Measurements from ENCODE around the gene RUNX1.

The RUNX1 gene

GRCh38 chr21:34906401-34906800 is 142.7 kb downstream of the RUNX1 start:
- Mint-ChIP-seq H3K27ac (no peak overlapping the region), H3K27me3 (no peaks in the 10 kb centered on the region), H3K4me3 (no peak overlapping the region), H3K4me1 (ENCODE audit: low read depth) (peaks cover 66% of the 10 kb centered on the region), H3K9me3 (no peaks in the 10 kb centered on the region), H3K36me3 (ENCODE audit: low read depth) (peaks cover 7% of the 10 kb centered on the region)
- intact Hi-C loops (cut with micrococcal nuclease), result no loop called here

DNA sequence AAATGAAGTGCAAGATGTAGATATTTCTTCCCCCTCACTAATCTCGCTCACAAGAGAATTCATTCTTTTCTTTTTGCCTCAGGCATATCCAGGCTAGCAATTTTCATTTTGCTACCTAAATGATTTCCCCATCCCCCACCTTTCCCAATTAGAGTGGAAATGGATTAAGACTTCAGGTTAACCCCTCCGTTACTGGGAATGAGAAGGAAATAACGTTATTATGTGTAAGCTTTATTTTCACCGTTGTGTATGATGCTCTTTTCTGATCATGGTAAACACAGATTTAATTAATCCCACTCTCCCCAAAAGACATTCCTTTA is 143.9 kb downstream of the RUNX1 start:
- H3K27me3 Mint-ChIP-seq, result no peaks in the 10 kb centered on the region
- no peak overlapping the region for H3K27ac Mint-ChIP-seq
- peaks cover 53% of the 10 kb centered on the region for H3K4me1 Mint-ChIP-seq (ENCODE audit: low read depth)
- H3K36me3 Mint-ChIP-seq (ENCODE audit: low read depth), result peaks cover 7% of the 10 kb centered on the region
- no peaks in the 10 kb centered on the region for H3K9me3 Mint-ChIP-seq
- intact Hi-C loops (cut with micrococcal nuclease), result no loop called here
- H3K4me3 Mint-ChIP-seq, result no peak overlapping the region

- intact Hi-C loops (cut with micrococcal nuclease), result no loop called here
- no peaks in the 10 kb centered on the region for H3K9me3 Mint-ChIP-seq
- peaks cover 48% of the 10 kb centered on the region for H3K4me1 Mint-ChIP-seq (ENCODE audit: low read depth)
- no peaks in the 10 kb centered on the region for H3K27me3 Mint-ChIP-seq
- H3K36me3 Mint-ChIP-seq (ENCODE audit: low read depth), result peaks cover 2% of the 10 kb centered on the region
- no peak overlapping the region for H3K4me3 Mint-ChIP-seq
- no peak overlapping the region for H3K27ac Mint-ChIP-seq
Measured at GRCh38 chr21:34904526-34905217, 144.4 kb downstream of the RUNX1 start.

GRCh38 chr21:34900376-34900775 is 148.7 kb downstream of the RUNX1 start:
- intact Hi-C loops (cut with micrococcal nuclease), result no loop called here
- Mint-ChIP-seq H3K4me3 (no peak overlapping the region), H3K27me3 (no peaks in the 10 kb centered on the region), H3K9me3 (peaks cover 7% of the 10 kb centered on the region), H3K4me1 (ENCODE audit: low read depth) (peaks cover 17% of the 10 kb centered on the region), H3K36me3 (ENCODE audit: low read depth) (peaks cover 24% of the 10 kb centered on the region), H3K27ac (no peak overlapping the region)

- peaks cover 28% of the 10 kb centered on the region for H3K36me3 Mint-ChIP-seq (ENCODE audit: low read depth)
Measured at GRCh38 chr21:34899760-34900159, 149.3 kb downstream of the RUNX1 start.

GRCh38 chr21:34899302-34899701 is 149.8 kb downstream of the RUNX1 start:
- Mint-ChIP-seq H3K9me3 (peaks cover 7% of the 10 kb centered on the region), H3K27ac (no peak overlapping the region), H3K4me3 (no peak overlapping the region), H3K4me1 (ENCODE audit: low read depth) (peaks cover 14% of the 10 kb centered on the region), H3K27me3 (no peaks in the 10 kb centered on the region), H3K36me3 (ENCODE audit: low read depth) (peaks cover 28% of the 10 kb centered on the region)
- intact Hi-C loops (cut with micrococcal nuclease), result no loop called here

More at GRCh38 chr21:34899760-34900159, 149.3 kb downstream of the RUNX1 start:
- peaks cover 14% of the 10 kb centered on the region for H3K4me1 Mint-ChIP-seq (ENCODE audit: low read depth)
- H3K27me3 Mint-ChIP-seq, result no peaks in the 10 kb centered on the region
- intact Hi-C loops (cut with micrococcal nuclease), result no loop called here
- H3K27ac Mint-ChIP-seq, result no peak overlapping the region
- peaks cover 7% of the 10 kb centered on the region for H3K9me3 Mint-ChIP-seq
- no peak overlapping the region for H3K4me3 Mint-ChIP-seq

- H3K27ac Mint-ChIP-seq, result no peak overlapping the region
- intact Hi-C loops (cut with micrococcal nuclease), result no loop called here
- H3K4me3 Mint-ChIP-seq, result no peak overlapping the region
- peaks cover 28% of the 10 kb centered on the region for H3K36me3 Mint-ChIP-seq (ENCODE audit: low read depth)
- H3K4me1 Mint-ChIP-seq (ENCODE audit: low read depth), result peaks cover 14% of the 10 kb centered on the region
- no peaks in the 10 kb centered on the region for H3K27me3 Mint-ChIP-seq
- peaks cover 7% of the 10 kb centered on the region for H3K9me3 Mint-ChIP-seq
Measured at GRCh38 chr21:34897828-34898227, 151.3 kb downstream of the RUNX1 start.

DNA sequence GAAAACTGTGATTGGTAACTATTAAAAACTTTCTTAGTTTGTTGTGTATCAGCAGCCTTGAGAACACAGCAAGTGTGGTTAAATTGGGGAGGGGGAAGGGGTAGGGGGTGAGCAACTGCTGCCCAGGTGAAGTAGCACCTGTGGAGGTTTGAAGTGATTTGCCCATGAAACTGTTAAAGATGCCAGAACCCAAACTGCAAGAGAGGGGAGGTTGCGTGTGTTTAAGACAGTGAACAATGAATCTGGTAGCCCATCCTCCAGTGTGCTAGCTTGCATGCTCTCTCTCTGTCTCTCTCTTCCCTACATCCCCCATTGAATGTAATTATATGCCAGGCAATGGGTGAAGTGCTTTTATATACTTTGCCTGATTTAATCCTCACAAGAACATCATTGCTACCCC is 154.7 kb downstream of the RUNX1 start:
- Mint-ChIP-seq H3K4me1 (ENCODE audit: low read depth) (peaks cover 19% of the 10 kb centered on the region), H3K27me3 (no peaks in the 10 kb centered on the region), H3K27ac (no peak overlapping the region), H3K36me3 (ENCODE audit: low read depth) (peaks cover 34% of the 10 kb centered on the region), H3K9me3 (peaks cover 7% of the 10 kb centered on the region), H3K4me3 (no peak overlapping the region)
- intact Hi-C loops (cut with micrococcal nuclease), result loop anchor here (5.0 kb wide), 3 partner anchors 73 to 1048 kb away; no protein-coding TSS in a partner anchor

DNA sequence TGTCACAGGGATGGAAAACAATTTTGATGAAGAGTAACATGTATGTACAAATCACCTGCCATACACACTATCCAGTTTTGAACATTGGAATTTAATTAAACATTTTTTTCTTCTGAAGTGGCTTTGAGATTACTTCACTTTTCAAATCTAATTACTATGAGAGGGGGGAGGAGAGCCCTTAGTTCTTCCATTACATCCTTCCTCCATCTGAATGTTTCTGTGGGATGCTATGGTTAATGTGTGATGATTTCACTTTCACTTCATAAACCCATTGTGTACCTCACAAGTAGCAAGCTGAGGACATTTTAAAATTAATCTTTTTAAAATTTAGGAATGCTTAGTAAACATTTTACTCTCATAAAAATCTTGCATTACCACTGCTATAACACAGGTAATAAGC is 156.9 kb downstream of the RUNX1 start:
- intact Hi-C loops (cut with micrococcal nuclease), result loop anchor here (5.0 kb wide), 3 partner anchors 75 to 1050 kb away; no protein-coding TSS in a partner anchor

DNA sequence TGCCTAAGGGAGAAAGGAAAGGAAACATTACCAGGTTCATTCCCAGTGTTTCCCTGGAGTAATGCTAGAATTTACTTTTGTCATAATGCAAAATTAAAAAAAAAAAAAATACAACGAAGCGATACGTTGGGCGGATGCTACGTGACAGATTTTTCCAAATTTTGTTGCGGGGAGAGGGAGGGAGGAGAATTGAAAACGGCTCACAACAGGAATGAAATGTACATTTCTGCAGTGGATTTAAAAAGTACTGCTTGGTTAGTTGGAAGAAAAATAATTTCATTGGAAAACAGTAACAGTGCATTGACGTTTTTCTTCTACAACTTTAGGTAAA is 157.5 kb downstream of the RUNX1 start:
- H3K36me3 Mint-ChIP-seq (ENCODE audit: low read depth), result peaks cover 37% of the 10 kb centered on the region
- intact Hi-C loops (cut with micrococcal nuclease), result loop anchor here (2.0 to 5.0 kb wide), 4 partner anchors 76 to 1051 kb away; no protein-coding TSS in a partner anchor
- no peaks in the 10 kb centered on the region for H3K27me3 Mint-ChIP-seq
- H3K27ac Mint-ChIP-seq, result peak overlapping the region; percentile 97
- H3K9me3 Mint-ChIP-seq, result no peaks in the 10 kb centered on the region
- no peak overlapping the region for H3K4me3 Mint-ChIP-seq
- peaks cover 19% of the 10 kb centered on the region for H3K4me1 Mint-ChIP-seq (ENCODE audit: low read depth)

More for the DNA sequence above, 156.9 kb downstream of the RUNX1 start:
- H3K27ac Mint-ChIP-seq, result no peak overlapping the region
- H3K4me1 Mint-ChIP-seq (ENCODE audit: low read depth), result peaks cover 19% of the 10 kb centered on the region
- no peaks in the 10 kb centered on the region for H3K9me3 Mint-ChIP-seq
- H3K27me3 Mint-ChIP-seq, result no peaks in the 10 kb centered on the region
- no peak overlapping the region for H3K4me3 Mint-ChIP-seq
- H3K36me3 Mint-ChIP-seq (ENCODE audit: low read depth), result peaks cover 36% of the 10 kb centered on the region

DNA sequence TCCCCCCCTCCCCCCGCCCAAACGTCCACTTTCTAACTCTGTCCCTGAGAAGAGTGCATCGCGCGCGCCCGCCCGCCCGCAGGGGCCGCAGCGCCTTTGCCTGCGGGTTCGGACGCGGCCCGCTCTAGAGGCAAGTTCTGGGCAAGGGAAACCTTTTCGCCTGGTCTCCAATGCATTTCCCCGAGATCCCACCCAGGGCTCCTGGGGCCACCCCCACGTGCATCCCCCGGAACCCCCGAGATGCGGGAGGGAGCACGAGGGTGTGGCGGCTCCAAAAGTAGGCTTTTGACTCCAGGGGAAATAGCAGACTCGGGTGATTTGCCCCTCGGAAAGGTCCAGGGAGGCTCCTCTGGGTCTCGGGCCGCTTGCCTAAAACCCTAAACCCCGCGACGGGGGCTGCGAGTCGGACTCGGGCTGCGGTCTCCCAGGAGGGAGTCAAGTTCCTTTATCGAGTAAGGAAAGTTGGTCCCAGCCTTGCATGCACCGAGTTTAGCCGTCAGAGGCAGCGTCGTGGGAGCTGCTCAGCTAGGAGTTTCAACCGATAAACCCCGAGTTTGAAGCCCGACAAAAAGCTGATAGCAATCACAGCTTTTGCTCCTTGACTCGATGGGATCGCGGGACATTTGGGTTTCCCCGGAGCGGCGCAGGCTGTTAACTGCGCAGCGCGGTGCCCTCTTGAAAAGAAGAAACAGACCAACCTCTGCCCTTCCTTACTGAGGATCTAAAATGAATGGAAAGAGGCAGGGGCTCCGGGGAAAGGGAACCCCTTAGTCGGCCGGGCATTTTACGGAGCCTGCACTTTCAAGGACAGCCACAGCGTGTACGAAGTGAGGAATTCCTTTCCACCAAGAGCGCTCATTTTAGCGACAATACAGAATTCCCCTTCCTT is 158.1 kb downstream of the RUNX1 start:
- Mint-ChIP-seq H3K4me3 (peak overlapping the region; percentile 90), H3K27me3 (no peaks in the 10 kb centered on the region), H3K4me1 (ENCODE audit: low read depth) (peaks cover 17% of the 10 kb centered on the region), H3K36me3 (ENCODE audit: low read depth) (peaks cover 39% of the 10 kb centered on the region), H3K27ac (peak overlapping the region; percentile 97), H3K9me3 (no peaks in the 10 kb centered on the region)
- intact Hi-C loops (cut with micrococcal nuclease), result loop anchor here (2.0 to 5.0 kb wide), 4 partner anchors 76 to 1051 kb away; no protein-coding TSS in a partner anchor

- Mint-ChIP-seq H3K36me3 (ENCODE audit: low read depth) (peaks cover 41% of the 10 kb centered on the region), H3K4me3 (peak overlapping the region; percentile 90), H3K27ac (peak overlapping the region; percentile 97), H3K27me3 (no peaks in the 10 kb centered on the region), H3K4me1 (ENCODE audit: low read depth) (peaks cover 14% of the 10 kb centered on the region), H3K9me3 (no peaks in the 10 kb centered on the region)
- intact Hi-C loops (cut with micrococcal nuclease), result loop anchor here (2.0 to 5.0 kb wide), 4 partner anchors 77 to 1052 kb away; no protein-coding TSS in a partner anchor
Measured at GRCh38 chr21:34890470-34890723, 158.7 kb downstream of the RUNX1 start.

GRCh38 chr21:34889676-34890469 is 159.2 kb downstream of the RUNX1 start:
- H3K4me1 Mint-ChIP-seq (ENCODE audit: low read depth), result peaks cover 10% of the 10 kb centered on the region
- H3K27ac Mint-ChIP-seq, result peak overlapping the region; percentile 97
- H3K27me3 Mint-ChIP-seq, result no peaks in the 10 kb centered on the region
- intact Hi-C loops (cut with micrococcal nuclease), result loop anchor here (1.0 to 5.0 kb wide), 8 partner anchors 77 to 1052 kb away; partner anchors contain the start of gene RUNX1
- H3K9me3 Mint-ChIP-seq, result no peaks in the 10 kb centered on the region
- H3K36me3 Mint-ChIP-seq (ENCODE audit: low read depth), result peaks cover 42% of the 10 kb centered on the region
- H3K4me3 Mint-ChIP-seq, result peak overlapping the region; percentile 90

- intact Hi-C loops (cut with micrococcal nuclease), result loop anchor here (1.0 to 5.0 kb wide), 4 partner anchors 160 to 1043 kb away; partner anchors contain the start of gene RUNX1
Measured at GRCh38 chr21:34889320-34889675, 159.8 kb downstream of the RUNX1 start.

More at GRCh38 chr21:34889320-34889675, 159.8 kb downstream of the RUNX1 start:
- peaks cover 47% of the 10 kb centered on the region for H3K36me3 Mint-ChIP-seq (ENCODE audit: low read depth)
- H3K4me1 Mint-ChIP-seq (ENCODE audit: low read depth), result peaks cover 10% of the 10 kb centered on the region
- peak overlapping the region; percentile 90 for H3K4me3 Mint-ChIP-seq
- no peaks in the 10 kb centered on the region for H3K9me3 Mint-ChIP-seq
- peak overlapping the region; percentile 97 for H3K27ac Mint-ChIP-seq
- H3K27me3 Mint-ChIP-seq, result no peaks in the 10 kb centered on the region
